ENCODE data around the gene NBL1. TPM values are rescaled to one million over a fixed set of nuclear protein-coding genes. Genes with fewer than 3 reads are reported as not detected.

The NBL1 gene
- total RNA-seq, 1 donor from 2014 or later = 38.6 TPM

GRCh38 chr1:19683351-19683750 lies 39.2 kb downstream of the NBL1 start:
- no peak for ATAC-seq (ENCODE audit: poor library complexity)

GRCh38 chr1:19684677-19685076 lies 40.6 kb downstream of the NBL1 start:
- intact Hi-C loops (cut with DNase I) = no loop called here
- DNase-seq (no peak), ATAC-seq (ENCODE audit: poor library complexity) (no peak)

More at GRCh38 chr1:19683351-19683750, 39.2 kb downstream of the NBL1 start:
- intact Hi-C loops (cut with DNase I) = no loop called here
- DNase-seq = no peak

GRCh38 chr1:19685994-19686393 lies 41.9 kb downstream of the NBL1 start:
- ATAC-seq (ENCODE audit: poor library complexity) (no peak), DNase-seq (no peak)
- intact Hi-C loops (cut with DNase I) = no loop called here

- intact Hi-C loops (cut with DNase I) = no loop called here
- no peak for DNase-seq
- ATAC-seq (ENCODE audit: poor library complexity) = no peak
Measured at GRCh38 chr1:19687414-19687813, 43.3 kb downstream of the NBL1 start.

- no peak for DNase-seq
- ATAC-seq (ENCODE audit: poor library complexity) = peak; percentile 59
- intact Hi-C loops (cut with DNase I) = no loop called here
Measured at GRCh38 chr1:19688041-19688842, 44.1 kb downstream of the NBL1 start.

GRCh38 chr1:19689085-19689757 lies 45.1 kb downstream of the NBL1 start:
- ATAC-seq (ENCODE audit: poor library complexity) (peak; percentile 51), DNase-seq (no peak)
- intact Hi-C loops (cut with DNase I) = no loop called here

- DNase-seq (no peak), ATAC-seq (ENCODE audit: poor library complexity) (no peak)
- intact Hi-C loops (cut with DNase I) = no loop called here
Measured at GRCh38 chr1:19689856-19690255, 45.7 kb downstream of the NBL1 start.

- intact Hi-C loops (cut with DNase I) = no loop called here
- ATAC-seq (ENCODE audit: poor library complexity) (no peak), DNase-seq (no peak)
Measured at GRCh38 chr1:19690342-19690741, 46.2 kb downstream of the NBL1 start.

- intact Hi-C loops (cut with DNase I) = no loop called here
- ATAC-seq (ENCODE audit: poor library complexity) = no peak
- no peak for DNase-seq
Measured at GRCh38 chr1:19694298-19694697, 50.2 kb downstream of the NBL1 start.

GRCh38 chr1:19695772-19696171 lies 51.7 kb downstream of the NBL1 start:
- intact Hi-C loops (cut with DNase I) = no loop called here
- ATAC-seq (ENCODE audit: poor library complexity) (no peak), DNase-seq (no peak)

- intact Hi-C loops (cut with DNase I) = no loop called here
- DNase-seq = no peak
- ATAC-seq (ENCODE audit: poor library complexity) = no peak
Measured at GRCh38 chr1:19696820-19697219, 52.7 kb downstream of the NBL1 start.

GRCh38 chr1:19698181-19698580 lies 54.1 kb downstream of the NBL1 start:
- intact Hi-C loops (cut with DNase I) = no loop called here
- DNase-seq (no peak), ATAC-seq (ENCODE audit: poor library complexity) (no peak)

GRCh38 chr1:19700079-19700777 lies 56.1 kb downstream of the NBL1 start:
- intact Hi-C loops (cut with DNase I) = loop anchor here (5.0 kb wide), 1 partner anchor 38 kb away; the partner anchor contains the start of gene HTR6

GRCh38 chr1:19703280-19703679 lies 59.2 kb downstream of the NBL1 start:
- ATAC-seq (ENCODE audit: poor library complexity) = no peak
- intact Hi-C loops (cut with DNase I) = loop anchor here (5.0 kb wide), 1 partner anchor 41 kb away; the partner anchor contains the start of gene HTR6
- no peak for DNase-seq

More at GRCh38 chr1:19700079-19700777, 56.1 kb downstream of the NBL1 start:
- ATAC-seq (ENCODE audit: poor library complexity) (no peak), DNase-seq (no peak)

- DNase-seq = peak; percentile 82
- peak; percentile 93 for ATAC-seq (ENCODE audit: poor library complexity)
- intact Hi-C loops (cut with DNase I) = loop anchor here (5.0 kb wide), 1 partner anchor 42 kb away; the partner anchor contains the start of gene HTR6
Measured at GRCh38 chr1:19704247-19705113, 60.4 kb downstream of the NBL1 start.

GRCh38 chr1:19705464-19705863 lies 61.4 kb downstream of the NBL1 start:
- intact Hi-C loops (cut with DNase I) = no loop called here
- ATAC-seq (ENCODE audit: poor library complexity) (no peak), DNase-seq (no peak)

- DNase-seq (no peak), ATAC-seq (ENCODE audit: poor library complexity) (no peak)
- intact Hi-C loops (cut with DNase I) = no loop called here
Measured at GRCh38 chr1:19706136-19706535, 62.0 kb downstream of the NBL1 start.

Data from Right ventricle myocardium superior (tissue), 1 donor.